Hepatocyte (in vitro differentiated cells): ENCODE data around the gene SHLD2. TPM values are rescaled to one million over a fixed set of nuclear protein-coding genes. Genes with fewer than 3 reads are reported as not detected.

Experiments used
- DNase-seq: peaks from one replicate; pipeline ENCODE4 v3.0.0-alpha.2; 2016; ENCODE audit warnings: low spot score
- H2AFZ ChIP-seq: fragments of 200-600 bp; sonication (generic); 2 replicates; pipeline ENCODE4 v1.6.0; 2016; ENCODE audit warnings: antibody characterized with exemption, mild to moderate bottlenecking
- H3K27ac ChIP-seq: fragments of 200-600 bp; sonication (generic); 2 replicates; pipeline ENCODE4 v1.5.1; 2016; ENCODE audit warnings: mild to moderate bottlenecking
- H3K27me3 ChIP-seq: fragments of 200-600 bp; sonication (generic); 2 replicates; pipeline ENCODE4 v1.6.1; 2016
- H3K36me3 ChIP-seq: fragments of 200-600 bp; sonication (generic); replicated peaks from 2 replicates; pipeline ENCODE4 v1.5.1; 2016; ENCODE audit warnings: low read depth; ENCODE audit not compliant: insufficient read depth
- H3K4me1 ChIP-seq: fragments of 200-600 bp; sonication (generic); 2 replicates; pipeline ENCODE4 v1.5.1; 2016; ENCODE audit warnings: mild to moderate bottlenecking, moderate library complexity; ENCODE audit not compliant: insufficient read depth
- H3K4me2 ChIP-seq: fragments of 200-600 bp; sonication (generic); 2 replicates; pipeline ENCODE4 v1.6.0; 2016
- H3K4me3 ChIP-seq: fragments of 200-600 bp; sonication (generic); 2 replicates; pipeline ENCODE4 v1.5.1; 2016; ENCODE audit warnings: mild to moderate bottlenecking
- H3K79me2 ChIP-seq: fragments of 200-600 bp; sonication (generic); 2 replicates; pipeline ENCODE4 v1.6.0; 2017; ENCODE audit warnings: mild to moderate bottlenecking
- H3K9me2 ChIP-seq: fragments of 200-600 bp; sonication (generic); replicated peaks from 2 replicates; pipeline ENCODE4 v1.6.0; 2017; ENCODE audit warnings: mild to moderate bottlenecking; ENCODE audit not compliant: insufficient read depth
- H3K9me3 ChIP-seq: fragments of 200-600 bp; sonication (generic); 2 replicates; pipeline ENCODE4 v1.5.1; 2016; ENCODE audit warnings: low read depth, mild to moderate bottlenecking
- H4K20me1 ChIP-seq: fragments of 200-600 bp; sonication (generic); 2 replicates; pipeline ENCODE4 v1.6.0; 2016; ENCODE audit warnings: mild to moderate bottlenecking; ENCODE audit not compliant: insufficient read depth, poor library complexity, severe bottlenecking
- CTCF ChIP-seq: fragments of 200-600 bp; sonication (generic); IDR thresholded peaks from 2 replicates; pipeline ENCODE4 v1.5.1; 2016; ENCODE audit warnings: antibody characterized with exemption, mild to moderate bottlenecking; ENCODE audit not compliant: poor library complexity
- EZH2 ChIP-seq: fragments of 200-600 bp; sonication (generic); IDR thresholded peaks from 2 replicates; pipeline ENCODE4 v1.6.1; 2016; ENCODE audit warnings: antibody characterized with exemption, mild to moderate bottlenecking, borderline replicate concordance
- EZH2phosphoT487 ChIP-seq: fragments of 200-600 bp; sonication (generic); IDR thresholded peaks from one replicate; pipeline ENCODE4 v1.6.1; 2018; ENCODE audit warnings: antibody characterized with exemption, mild to moderate bottlenecking, low read depth, moderate library complexity; ENCODE audit not compliant: unreplicated experiment, severe bottlenecking
- WGBS: methylation state at CpG from one replicate; pipeline ENCODE4 v1.1.6; 2016; ENCODE audit warnings: low lambda C conversion rate; ENCODE audit errors: missing lambda C conversion rate; 5-methylcytosine and 5-hydroxymethylcytosine counted together
- polyA plus RNA-seq: library from polyadenylated mRNA; unstranded; fragments of >200 nt; fragmentation: Nextera tagmentation; extraction: Ambion mirVana; gene quantifications from 2 replicates; pipeline ENCODE4 v1.2.1, GENCODE V29; 2016
- total RNA-seq: library from RNA; depleted of rRNA; stranded (reverse); fragments of >200 nt; gene quantifications from 2 replicates; pipeline ENCODE4 v1.2.3, GENCODE V29; 2014

SHLD2 gene
- total and polyA plus RNA-seq, 2 experiments from 2014 or later, result 22.9 to 44.5 TPM

- no peak overlapping the region for H2AFZ ChIP-seq
- DNase-seq, result no peak
- H3K9me2 ChIP-seq, result no peaks in the 10 kb centered on the region
- H3K4me1 ChIP-seq, result no peaks in the 10 kb centered on the region
- TF ChIP-seq EZH2, result no peak
- no peak for TF ChIP-seq EZH2phosphoT487
- TF ChIP-seq CTCF, result no peak
- WGBS, result 96% methylated on average over 7 of the region's 7 CpGs
- H3K79me2 ChIP-seq, result no peaks in the 10 kb centered on the region
- no peaks in the 10 kb centered on the region for H3K9me3 ChIP-seq
- no peak overlapping the region for H3K27ac ChIP-seq
- no peaks in the 10 kb centered on the region for H3K36me3 ChIP-seq
- no peaks in the 10 kb centered on the region for H4K20me1 ChIP-seq
- H3K27me3 ChIP-seq, result no peaks in the 10 kb centered on the region
- H3K4me2 ChIP-seq, result no peak overlapping the region
- H3K4me3 ChIP-seq, result no peak overlapping the region
Observed at GRCh38 chr10:87053577-87054181, 41.3 kb upstream of the SHLD2 start.

- Histone ChIP-seq H3K4me2 (no peak overlapping the region), H3K4me1 (no peaks in the 10 kb centered on the region), H4K20me1 (no peaks in the 10 kb centered on the region), H3K9me2 (no peaks in the 10 kb centered on the region), H3K4me3 (no peak overlapping the region), H3K27me3 (no peaks in the 10 kb centered on the region), H3K27ac (peak overlapping the region; percentile 47), H3K36me3 (peaks cover 1% of the 10 kb centered on the region), H3K9me3 (no peaks in the 10 kb centered on the region), H3K79me2 (no peaks in the 10 kb centered on the region), H2AFZ (no peak overlapping the region)
- DNase-seq, result peak; percentile 24
- 72% methylated on average over 7 of the region's 7 CpGs for WGBS
- TF ChIP-seq EZH2phosphoT487 (no peak), EZH2 (no peak), CTCF (no peak)
Observed at GRCh38 chr10:87054373-87055295, 40.4 kb upstream of the SHLD2 start.

- TF ChIP-seq EZH2phosphoT487 (no peak), CTCF (no peak), EZH2 (no peak)
- H4K20me1 ChIP-seq, result no peaks in the 10 kb centered on the region
- no peaks in the 10 kb centered on the region for H3K9me3 ChIP-seq
- no peak for DNase-seq
- no peak overlapping the region for H3K4me2 ChIP-seq
- H3K27ac ChIP-seq, result no peak overlapping the region
- H2AFZ ChIP-seq, result no peak overlapping the region
- no peaks in the 10 kb centered on the region for H3K4me1 ChIP-seq
- H3K27me3 ChIP-seq, result no peaks in the 10 kb centered on the region
- H3K79me2 ChIP-seq, result no peaks in the 10 kb centered on the region
- H3K36me3 ChIP-seq, result peaks cover 3% of the 10 kb centered on the region
- WGBS, result 75% methylated on average over 1 of the region's 1 CpG
- no peaks in the 10 kb centered on the region for H3K9me2 ChIP-seq
- no peak overlapping the region for H3K4me3 ChIP-seq
Observed at GRCh38 chr10:87058171-87058570, 36.8 kb upstream of the SHLD2 start.
